ENCODE data around the gene UBE2J2.

DNA sequence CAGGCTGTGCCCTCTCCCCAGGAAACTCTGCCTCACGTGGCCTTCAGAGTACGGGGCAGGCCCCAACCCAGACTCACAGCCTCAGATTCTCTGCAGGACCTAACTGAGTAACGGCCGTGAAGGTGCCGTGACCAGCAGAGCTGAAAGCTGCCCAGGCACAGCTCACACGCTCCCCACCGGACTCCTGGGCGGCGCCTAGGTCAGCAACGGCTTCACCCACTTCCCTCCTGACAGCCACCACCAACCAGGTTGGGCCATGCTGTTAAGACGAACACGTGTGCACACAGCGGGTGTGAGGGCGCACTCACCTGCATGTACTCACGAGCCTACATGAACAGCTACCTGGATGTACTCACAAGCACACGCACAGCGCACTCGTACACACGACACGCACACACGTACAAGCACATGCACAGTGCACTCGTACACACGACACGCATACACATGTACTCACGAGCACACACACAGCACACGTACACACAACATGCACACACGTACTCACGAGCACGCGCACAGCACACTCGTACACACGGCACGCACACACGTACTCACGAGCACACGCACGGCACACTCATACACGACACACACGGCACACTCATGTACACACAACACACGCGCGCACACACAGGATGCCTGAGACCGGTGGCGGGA lies 51.0 kb downstream of the UBE2J2 start:
- TF ChIP-seq CREB1 (IDR thresholded peaks at IDR 0.05; ENCODE audit: low read depth) (no peak), EP300 (IDR thresholded peaks at IDR 0.05; ENCODE audit: borderline replicate concordance) (no peak), YY1 (IDR thresholded peaks at IDR 0.05; ENCODE audit: low read depth) (no peak)
- TF ChIP-seq, protein P1, sequence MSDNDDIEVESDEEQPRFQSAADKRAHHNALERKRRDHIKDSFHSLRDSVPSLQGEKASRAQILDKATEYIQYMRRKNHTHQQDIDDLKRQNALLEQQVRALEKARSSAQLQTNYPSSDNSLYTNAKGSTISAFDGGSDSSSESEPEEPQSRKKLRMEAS (IDR thresholded peaks at IDR 0.05), result no peak
